ENCODE results near the gene SNRNP70. TPM values are rescaled to one million over a fixed set of nuclear protein-coding genes. Genes with fewer than 3 reads are reported as not detected.

Gene SNRNP70
- total and polyA plus RNA-seq, 2 of the 13 experiments (the other 11 are each of a cell fraction or from before 2014, with no cell fraction given): 150 to 210 TPM

GRCh38 chr19:49125025-49125731 is 39.9 kb downstream of the SNRNP70 start (continued):
- TF ChIP-seq ZBTB40 (IDR thresholded peaks at IDR 0.05): no peak
- TF ChIP-seq ZBTB40 (CRISPR knock-in tag; IDR thresholded peaks at IDR 0.05): no peak; the same call in 1 of the 2 replicates
- TF ChIP-seq ZNF138 (CRISPR knock-in tag; IDR thresholded peaks at IDR 0.05; ENCODE audit: low read depth): 0 out of 2 replicates have a peak, but pooled peaks have one; percentile 51
- TF ChIP-seq, protein P1, sequence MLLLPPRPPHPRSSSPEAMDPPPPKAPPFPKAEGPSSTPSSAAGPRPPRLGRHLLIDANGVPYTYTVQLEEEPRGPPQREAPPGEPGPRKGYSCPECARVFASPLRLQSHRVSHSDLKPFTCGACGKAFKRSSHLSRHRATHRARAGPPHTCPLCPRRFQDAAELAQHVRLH (CRISPR knock-in tag; IDR thresholded peaks at IDR 0.05; ENCODE audit: borderline replicate concordance, low read depth): peak; percentile 19; the same call in 1 of the 2 replicates
- TF ChIP-seq, protein P2, sequence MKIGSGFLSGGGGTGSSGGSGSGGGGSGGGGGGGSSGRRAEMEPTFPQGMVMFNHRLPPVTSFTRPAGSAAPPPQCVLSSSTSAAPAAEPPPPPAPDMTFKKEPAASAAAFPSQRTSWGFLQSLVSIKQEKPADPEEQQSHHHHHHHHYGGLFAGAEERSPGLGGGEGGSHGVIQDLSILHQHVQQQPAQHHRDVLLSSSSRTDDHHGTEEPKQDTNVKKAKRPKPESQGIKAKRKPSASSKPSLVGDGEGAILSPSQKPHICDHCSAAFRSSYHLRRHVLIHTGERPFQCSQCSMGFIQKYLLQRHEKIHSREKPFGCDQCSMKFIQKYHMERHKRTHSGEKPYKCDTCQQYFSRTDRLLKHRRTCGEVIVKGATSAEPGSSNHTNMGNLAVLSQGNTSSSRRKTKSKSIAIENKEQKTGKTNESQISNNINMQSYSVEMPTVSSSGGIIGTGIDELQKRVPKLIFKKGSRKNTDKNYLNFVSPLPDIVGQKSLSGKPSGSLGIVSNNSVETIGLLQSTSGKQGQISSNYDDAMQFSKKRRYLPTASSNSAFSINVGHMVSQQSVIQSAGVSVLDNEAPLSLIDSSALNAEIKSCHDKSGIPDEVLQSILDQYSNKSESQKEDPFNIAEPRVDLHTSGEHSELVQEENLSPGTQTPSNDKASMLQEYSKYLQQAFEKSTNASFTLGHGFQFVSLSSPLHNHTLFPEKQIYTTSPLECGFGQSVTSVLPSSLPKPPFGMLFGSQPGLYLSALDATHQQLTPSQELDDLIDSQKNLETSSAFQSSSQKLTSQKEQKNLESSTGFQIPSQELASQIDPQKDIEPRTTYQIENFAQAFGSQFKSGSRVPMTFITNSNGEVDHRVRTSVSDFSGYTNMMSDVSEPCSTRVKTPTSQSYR (CRISPR knock-in tag; IDR thresholded peaks at IDR 0.05; ENCODE audit: borderline replicate concordance): no peak
- peak; percentile 63 for TF ChIP-seq THAP11 (CRISPR knock-in tag; IDR thresholded peaks at IDR 0.05)
- TF ChIP-seq ZNF512B (CRISPR knock-in tag; IDR thresholded peaks at IDR 0.05; ENCODE audit: borderline replicate concordance): peak; percentile 54; the same call in 1 of the 2 replicates
- 0 out of 2 replicates have a peak, but pooled peaks have one; percentile 26 for TF ChIP-seq EED (CRISPR knock-in tag; IDR thresholded peaks at IDR 0.05)
- TF ChIP-seq ZFY (CRISPR knock-in tag; IDR thresholded peaks at IDR 0.05): peak; percentile 79
- peak; percentile 17 for TF ChIP-seq YY1 (IDR thresholded peaks at IDR 0.05; ENCODE audit: insufficient read depth, insufficient replicate concordance, low read depth, low read length)
- TF ChIP-seq ZNF121 (CRISPR knock-in tag; IDR thresholded peaks at IDR 0.05): peak; percentile 51; the same call in 1 of the 2 replicates
- peak; percentile 32 for TF ChIP-seq TEAD3 (CRISPR knock-in tag; optimal IDR thresholded peaks at IDR 0.05; ENCODE audit: borderline replicate concordance)
- TF ChIP-seq CBX1 (IDR thresholded peaks at IDR 0.05; ENCODE audit: low read depth): peak; percentile 47
- peak; percentile 49; the same call in 1 of the 2 replicates for TF ChIP-seq DMAP1 (CRISPR knock-in tag; IDR thresholded peaks at IDR 0.05)
